Spleen (tissue), 7 donors: ENCODE data around the gene LAMB1.

ENCODE experiments used
- CTCF ChIP-seq, 11 experiments: fragments of 200-600 bp in 7 of 11; fragments of 450-650 bp in 4 of 11; sonication (generic) in 4 of 11; IDR thresholded peaks in 8 of 11; conservative IDR thresholded peaks in 3 of 11; 1 replicate in 7 of 11; 2 replicates in 4 of 11; pipeline versions ENCODE4 v1.4.0 to v1.8.0; 2016 to 2021; ENCODE audit warnings: antibody characterized with exemption in 11 of 11, inconsistent platforms in 4 of 11, mild to moderate bottlenecking in 1 of 11
- POLR2A ChIP-seq, 3 donors: fragments of 450-650 bp; IDR thresholded peaks; one replicate each; pipeline ENCODE4 v1.5.1; 2017; ENCODE audit warnings: antibody characterized with exemption in 3 of 3, mild to moderate bottlenecking in 1 of 3
- POLR2AphosphoS5 ChIP-seq, 3 donors: sonication (generic); formaldehyde crosslinking; IDR thresholded peaks; one replicate each; pipeline ENCODE4 v1.5.1; 2017; ENCODE audit warnings: antibody characterized with exemption in 3 of 3
- donor health status: DM: no; HTN: no; CAD: no; lungs with moderate emphysema.
- donor health status: DM: no; HTN: no; CAD: no.
- donor health status: DM: no; HTN: no; CAD: no.

- TF ChIP-seq CTCF (IDR thresholded peaks at IDR 0.05 in 8 of 11, conservative IDR thresholded peaks at IDR 0.05 in 3 of 11), result no peak
- no peak for TF ChIP-seq POLR2A (IDR thresholded peaks at IDR 0.05)
- no peak for TF ChIP-seq POLR2AphosphoS5 (IDR thresholded peaks at IDR 0.05)
These were observed 62.0 kb downstream of the LAMB1 start for GRCh38 chr7:107940951-107941350.
